HCT116 (cell line): ENCODE results near the gene ADGRV1. TPM values are rescaled to one million over a fixed set of nuclear protein-coding genes. Genes with fewer than 3 reads are reported as not detected.

ENCODE experiments used
- ATAC-seq: fragments of 200-7000 bp; cut with Tn5 transposase; 2 replicates; pipeline ENCODE4 v1.9.1; 2020; ENCODE audit warnings: mild to moderate bottlenecking, moderate library complexity
- BruUV-seq: library from RNA; stranded (reverse); fragments of 400-500 nt; replicated peaks from 2 replicates; lab custom pipeline; 2021; lab: Mats Ljungman, UMichigan
- CTCF ChIA-PET: fragments of 300-600 bp; sonication (Branson Sonifier 250); formaldehyde crosslinking; loops from one replicate; lab custom pipeline; 2021; ENCODE audit warnings: antibody characterized with exemption; lab: Charles Lee
- POLR2A ChIA-PET: fragments of 300-600, 350-600 bp; sonication (Branson Sonifier 250); formaldehyde crosslinking; loops from one replicate; lab custom pipeline; 2021; ENCODE audit warnings: antibody characterized with exemption; lab: Charles Lee
- RAD21 ChIA-PET, 2 experiments: fragments of 300-600 bp; sonication (Branson Sonifier 250); formaldehyde crosslinking; loops; one replicate each; lab custom pipeline; 2023; ENCODE audit warnings: low total read pairs in 2 of 2; ENCODE audit not compliant: uncharacterized antibody in 2 of 2, unreplicated experiment in 2 of 2, low non-redundant PET in 1 of 2; lab: Charles Lee
- DNase-seq: peaks from one replicate; pipeline ENCODE4 v3.0.0-alpha.2; 2010; ENCODE audit warnings: low read depth, low spot score
- H2AFZ ChIP-seq: fragments of 200-600 bp; shearing (Covaris generic), sonication (generic); 2 replicates; pipeline ENCODE4 v1.6.1; 2017; ENCODE audit warnings: low read depth, mixed run types, mixed read lengths, antibody characterized with exemption, low read length; ENCODE audit not compliant: poor library complexity, severe bottlenecking
- H3K27ac ChIP-seq: 2 replicates; pipeline ENCODE4 v1.5.1; 2012; ENCODE audit warnings: low read depth, low read length
- H3K27me3 ChIP-seq: fragments of 200-600 bp; sonication (generic); 2 replicates; pipeline ENCODE4 v1.6.1; 2016; ENCODE audit warnings: mixed run types, low read length, mixed read lengths; ENCODE audit not compliant: insufficient read depth
- H3K36me3 ChIP-seq, 2 experiments: fragments of 200-500 bp in 1 of 2; fragments of 200-600 bp in 1 of 2; sonication (Bioruptor generic) in 1 of 2; sonication (generic) in 1 of 2; 2 replicates each; pipeline versions ENCODE4 v1.5.1 to v1.6.1; 2014 to 2016; ENCODE audit warnings: low read length in 2 of 2, inconsistent platforms in 1 of 2, mixed read lengths in 1 of 2, mixed run types in 1 of 2; ENCODE audit not compliant: insufficient read depth in 2 of 2, control insufficient read depth in 1 of 2
- H3K4me1 ChIP-seq, 2 experiments: fragments of 200-600 bp in 1 of 2; sonication (generic) in 1 of 2; 2 replicates each; pipeline versions ENCODE4 v1.5.1 to v1.6.1; 2012 to 2017; ENCODE audit warnings: low read length in 2 of 2, inconsistent platforms in 1 of 2, mild to moderate bottlenecking in 1 of 2, mixed read lengths in 1 of 2, mixed run types in 1 of 2, moderate library complexity in 1 of 2; ENCODE audit not compliant: insufficient read depth in 2 of 2, control insufficient read depth in 1 of 2
- H3K4me2 ChIP-seq: fragments of 200-600 bp; sonication (generic); 2 replicates; pipeline ENCODE4 v1.6.1; 2017; ENCODE audit warnings: mixed run types, low read length, mixed read lengths
- H3K4me3 ChIP-seq, 2 experiments: fragments of 200-600 bp in 1 of 2; sonication (generic) in 1 of 2; replicated peaks in 1 of 2; 2 replicates each; pipeline ENCODE4 v1.5.1; 2011 to 2016; ENCODE audit warnings: low read length in 2 of 2, control low read depth in 1 of 2, low read depth in 1 of 2, mild to moderate bottlenecking in 1 of 2, mixed read lengths in 1 of 2, mixed run types in 1 of 2
- H3K79me2 ChIP-seq: fragments of 200-600 bp; sonication (generic); 2 replicates; pipeline ENCODE4 v1.6.1; 2017; ENCODE audit warnings: mild to moderate bottlenecking, mixed run types, low read length, moderate library complexity, mixed read lengths; ENCODE audit not compliant: insufficient read depth
- H3K9ac ChIP-seq: fragments of 200-600 bp; sonication (generic); 2 replicates; pipeline ENCODE4 v1.6.1; 2016; ENCODE audit warnings: low read length, mixed read lengths
- H3K9me2 ChIP-seq: fragments of 200-600 bp; sonication (generic), shearing (Covaris generic); 2 replicates; pipeline ENCODE4 v1.6.1; 2017; ENCODE audit warnings: mixed run types, mild to moderate bottlenecking, moderate library complexity; ENCODE audit not compliant: insufficient read depth
- H3K9me3 ChIP-seq, 2 experiments: fragments of 200-500 bp in 1 of 2; fragments of 200-600 bp in 1 of 2; sonication (Bioruptor generic) in 1 of 2; sonication (generic) in 1 of 2; 2 replicates each; pipeline ENCODE4 v1.6.1; 2014 to 2017; ENCODE audit warnings: low read length in 2 of 2, mixed read lengths in 2 of 2, inconsistent platforms in 1 of 2, low read depth in 1 of 2, mild to moderate bottlenecking in 1 of 2, mixed run types in 1 of 2, moderate library complexity in 1 of 2; ENCODE audit not compliant: control insufficient read depth in 1 of 2, insufficient read depth in 1 of 2
- H4K20me1 ChIP-seq: fragments of 200-600 bp; sonication (generic), shearing (Covaris generic); 2 replicates; pipeline ENCODE4 v1.6.1; 2017; ENCODE audit warnings: mixed run types, mild to moderate bottlenecking, moderate library complexity; ENCODE audit not compliant: insufficient read depth
- ATF3 ChIP-seq: IDR thresholded peaks from 2 replicates; pipeline ENCODE4 v1.6.1; 2012
- CTCF ChIP-seq, 3 experiments: fragments of 200-600 bp in 1 of 3; sonication (generic) in 1 of 3; IDR thresholded peaks in 2 of 3; conservative IDR thresholded peaks in 1 of 3; 2 replicates each; pipeline ENCODE4 v1.5.1; 2012 to 2017; ENCODE audit warnings: low read depth in 2 of 3, low read length in 2 of 3, antibody characterized with exemption in 1 of 3, borderline replicate concordance in 1 of 3, control low read depth in 1 of 3, mild to moderate bottlenecking in 1 of 3, mixed read lengths in 1 of 3, mixed run types in 1 of 3, moderate library complexity in 1 of 3; ENCODE audit not compliant: insufficient read depth in 1 of 3
- EGR1 ChIP-seq: IDR thresholded peaks from 2 replicates; pipeline ENCODE4 v1.6.1; 2012; ENCODE audit warnings: low read depth
- ELF1 ChIP-seq: IDR thresholded peaks from 2 replicates; pipeline ENCODE4 v1.6.1; 2012; ENCODE audit warnings: low read depth, borderline replicate concordance
- EZH2 ChIP-seq: fragments of 200-600 bp; sonication (generic); IDR thresholded peaks from 2 replicates; pipeline ENCODE4 v1.6.1; 2017; ENCODE audit warnings: antibody characterized with exemption, mixed run types
- EZH2phosphoT487 ChIP-seq: fragments of 200-600 bp; IDR thresholded peaks from 2 replicates; pipeline ENCODE4 v1.6.1; 2018; ENCODE audit warnings: antibody characterized with exemption, borderline replicate concordance
- FOSL1 ChIP-seq: IDR thresholded peaks from 2 replicates; pipeline ENCODE4 v1.6.1; 2012; ENCODE audit warnings: low read depth
- JUND ChIP-seq: IDR thresholded peaks from 2 replicates; pipeline ENCODE4 v1.6.1; 2012
- POLR2A ChIP-seq: IDR thresholded peaks from 2 replicates; pipeline ENCODE4 v1.7.0; 2011; ENCODE audit warnings: borderline replicate concordance; ENCODE audit not compliant: insufficient read depth, insufficient read length; ENCODE audit errors: extremely low read depth
- POLR2AphosphoS5 ChIP-seq: IDR thresholded peaks from 2 replicates; pipeline ENCODE4 v1.6.1; 2011; ENCODE audit warnings: mild to moderate bottlenecking, low read depth, low read length, moderate library complexity
- SIN3A ChIP-seq: IDR thresholded peaks from 2 replicates; pipeline ENCODE4 v1.6.1; 2012; ENCODE audit warnings: low read depth
- SRF ChIP-seq: IDR thresholded peaks from 2 replicates; pipeline ENCODE4 v1.6.1; 2012; ENCODE audit warnings: low read depth
- ZNF274 ChIP-seq: fragments of 200-500 bp; sonication (Bioruptor generic); IDR thresholded peaks from 2 replicates; pipeline ENCODE4 v1.6.1; 2014; ENCODE audit warnings: mild to moderate bottlenecking, low read depth, low read length, inconsistent platforms
- intact Hi-C: fragments of 100-400 bp; cut with micrococcal nuclease; formaldehyde crosslinking; loops from 2 replicates; pipeline ENCODE4 v1.10.0; 2022
- total RNA-seq: library from RNA; stranded (reverse); gene quantifications from one replicate; pipeline ENCODE4 v1.2.1, GENCODE V29; 2021; ENCODE audit not compliant: unreplicated experiment
- TF ChIP-seq, protein P1 (sequence below): IDR thresholded peaks from 2 replicates; pipeline ENCODE4 v1.6.1; 2011; ENCODE audit warnings: mild to moderate bottlenecking, low read length, moderate library complexity; ENCODE audit not compliant: insufficient replicate concordance; ENCODE audit errors: extremely low read depth

Gene ADGRV1
- total RNA-seq, 1 experiment from 2014 or later, result 6.0 TPM

DNA sequence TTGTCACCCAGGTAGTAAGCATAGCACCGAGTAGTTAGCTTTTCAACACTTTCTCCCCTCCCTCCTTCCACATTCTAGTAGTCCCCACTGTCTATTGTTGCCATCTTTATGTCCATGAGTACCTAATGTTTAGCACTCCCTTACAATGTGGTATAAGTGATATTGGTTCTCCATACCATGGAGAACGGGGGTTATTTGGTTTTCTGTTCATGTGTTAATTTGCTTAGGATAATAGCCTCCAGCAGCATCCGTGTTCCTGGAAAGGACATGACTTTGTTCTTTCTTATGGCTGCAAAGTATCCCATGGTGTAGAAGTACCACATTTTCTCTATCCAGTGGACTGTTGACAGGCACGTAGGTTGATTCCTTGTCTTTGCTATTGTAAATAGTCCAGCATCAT is 353.9 kb downstream of the ADGRV1 start:
- H3K4me1 ChIP-seq, result no peaks in the 10 kb centered on the region
- ATAC-seq (no peak), DNase-seq (no peak)
- H2AFZ ChIP-seq, result no peak overlapping the region
- CTCF ChIA-PET, result no interaction called here
- no peaks in the 10 kb centered on the region for H4K20me1 ChIP-seq
- H3K9ac ChIP-seq, result no peak overlapping the region
- H3K9me2 ChIP-seq, result no peaks in the 10 kb centered on the region
- RAD21 ChIA-PET, result no interaction called here
- no peaks in the 10 kb centered on the region for H3K27me3 ChIP-seq
- H3K4me3 ChIP-seq, result no peak overlapping the region
- no TSS peak for BruUV-seq
- intact Hi-C loops, result no loop called here
- H3K79me2 ChIP-seq, result no peaks in the 10 kb centered on the region
- POLR2A ChIA-PET, result no interaction called here
- no peak overlapping the region for H3K27ac ChIP-seq
- TF ChIP-seq ELF1 (no peak), JUND (no peak), EZH2 (no peak), EGR1 (no peak), ATF3 (no peak), EZH2phosphoT487 (no peak), SRF (no peak), ZNF274 (no peak)
- TF ChIP-seq, protein P1, sequence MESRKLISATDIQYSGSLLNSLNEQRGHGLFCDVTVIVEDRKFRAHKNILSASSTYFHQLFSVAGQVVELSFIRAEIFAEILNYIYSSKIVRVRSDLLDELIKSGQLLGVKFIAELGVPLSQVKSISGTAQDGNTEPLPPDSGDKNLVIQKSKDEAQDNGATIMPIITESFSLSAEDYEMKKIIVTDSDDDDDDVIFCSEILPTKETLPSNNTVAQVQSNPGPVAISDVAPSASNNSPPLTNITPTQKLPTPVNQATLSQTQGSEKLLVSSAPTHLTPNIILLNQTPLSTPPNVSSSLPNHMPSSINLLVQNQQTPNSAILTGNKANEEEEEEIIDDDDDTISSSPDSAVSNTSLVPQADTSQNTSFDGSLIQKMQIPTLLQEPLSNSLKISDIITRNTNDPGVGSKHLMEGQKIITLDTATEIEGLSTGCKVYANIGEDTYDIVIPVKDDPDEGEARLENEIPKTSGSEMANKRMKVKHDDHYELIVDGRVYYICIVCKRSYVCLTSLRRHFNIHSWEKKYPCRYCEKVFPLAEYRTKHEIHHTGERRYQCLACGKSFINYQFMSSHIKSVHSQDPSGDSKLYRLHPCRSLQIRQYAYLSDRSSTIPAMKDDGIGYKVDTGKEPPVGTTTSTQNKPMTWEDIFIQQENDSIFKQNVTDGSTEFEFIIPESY, result no peak
- no peaks in the 10 kb centered on the region for H3K9me3 ChIP-seq
- H3K36me3 ChIP-seq, result no peaks in the 10 kb centered on the region
- H3K4me2 ChIP-seq, result no peak overlapping the region

GRCh38 chr5:90915393-90915792 is 356.8 kb downstream of the ADGRV1 start:
- ChIA-PET POLR2A (no interaction called here), CTCF (no interaction called here), RAD21 (no interaction called here)
- no peak overlapping the region for H3K9ac ChIP-seq
- H3K4me2 ChIP-seq, result no peak overlapping the region
- H3K4me3 ChIP-seq, result no peak overlapping the region
- H3K4me1 ChIP-seq, result no peaks in the 10 kb centered on the region
- intact Hi-C loops, result no loop called here
- H3K27me3 ChIP-seq, result no peaks in the 10 kb centered on the region
- no peak overlapping the region for H3K27ac ChIP-seq
- H4K20me1 ChIP-seq, result no peaks in the 10 kb centered on the region
- no peaks in the 10 kb centered on the region for H3K36me3 ChIP-seq
- no peaks in the 10 kb centered on the region for H3K9me2 ChIP-seq
- H3K79me2 ChIP-seq, result no peaks in the 10 kb centered on the region
- ATAC-seq (no peak), DNase-seq (no peak)
- no peaks in the 10 kb centered on the region for H3K9me3 ChIP-seq
- BruUV-seq, result no TSS peak
- H2AFZ ChIP-seq, result no peak overlapping the region
- TF ChIP-seq POLR2AphosphoS5, result no peak
- TF ChIP-seq, protein P1, result no peak
- no peak for TF ChIP-seq POLR2A
- TF ChIP-seq FOSL1, result no peak
- TF ChIP-seq ZNF274, result no peak
- no peak for TF ChIP-seq CTCF (IDR thresholded peaks at IDR 0.05 in 2 of 3, conservative IDR thresholded peaks at IDR 0.05 in 1 of 3; ENCODE audit: borderline replicate concordance in 1 of 3, insufficient read depth in 1 of 3, low read depth in 2 of 3, low read length in 2 of 3)
- no peak for TF ChIP-seq ATF3
- TF ChIP-seq SIN3A, result no peak
